Stomach (tissue), 4 donors: ENCODE measurements around the gene USH1G.

Source experiments
- CTCF ChIP-seq, 7 experiments: fragments of 450-650 bp in 4 of 7; fragments of 200-600 bp in 3 of 7; sonication (generic) in 3 of 7; IDR thresholded peaks; one replicate each; pipeline ENCODE4 v1.5.1; 2016 to 2019; ENCODE audit warnings: antibody characterized with exemption in 7 of 7, control low read depth in 2 of 7, mild to moderate bottlenecking in 1 of 7
- POLR2AphosphoS5 ChIP-seq, 3 donors: sonication (generic); formaldehyde crosslinking; IDR thresholded peaks; one replicate each; pipeline ENCODE4 v1.6.1; 2016; ENCODE audit warnings: antibody characterized with exemption in 3 of 3

GRCh38 chr17:74954665-74955421 lies 31.8 kb upstream of the USH1G start:
- TF ChIP-seq CTCF (IDR thresholded peaks at IDR 0.05), result no peak
- no peak for TF ChIP-seq POLR2AphosphoS5 (IDR thresholded peaks at IDR 0.05)
